ENCODE data around the gene PAFAH2.

The PAFAH2 gene

GRCh38 chr1:26029864-26030481, 32.1 kb upstream of the PAFAH2 start:
- DNase-seq: no peak

GRCh38 chr1:26029054-26029863, 31.4 kb upstream of the PAFAH2 start:
- DNase-seq: no peak

- DNase-seq: no peak
Measured at GRCh38 chr1:26028490-26028980, 30.7 kb upstream of the PAFAH2 start.

- no peak for DNase-seq
Measured at GRCh38 chr1:26027716-26028489, 30.0 kb upstream of the PAFAH2 start.

- DNase-seq: no peak
Measured at GRCh38 chr1:26025517-26025916, 27.7 kb upstream of the PAFAH2 start.

- no peak for DNase-seq
Measured at GRCh38 chr1:26025060-26025459, 27.2 kb upstream of the PAFAH2 start.

GRCh38 chr1:26023826-26024225, 26.0 kb upstream of the PAFAH2 start:
- no peak for DNase-seq

GRCh38 chr1:26023009-26023408, 25.1 kb upstream of the PAFAH2 start:
- no peak for DNase-seq

- no peak for DNase-seq
Measured at GRCh38 chr1:26022404-26022779, 24.5 kb upstream of the PAFAH2 start.

- no peak for DNase-seq
Measured at GRCh38 chr1:26021647-26022403, 24.0 kb upstream of the PAFAH2 start, which contains the start of gene EXTL1. Gene EXTL1 (plus strand): TSS chr1:26021775. CDS start chr1:26022647, 872 bp downstream.

GRCh38 chr1:26020941-26021646, 23.2 kb upstream of the PAFAH2 start:
- DNase-seq: no peak

- DNase-seq: no peak
Measured at GRCh38 chr1:26020330-26020768, 22.5 kb upstream of the PAFAH2 start.

- DNase-seq: no peak
Measured at GRCh38 chr1:26019641-26020315, 21.9 kb upstream of the PAFAH2 start.

- DNase-seq: no peak
Measured at GRCh38 chr1:26017606-26018005, 19.7 kb upstream of the PAFAH2 start.

GRCh38 chr1:26016953-26017545, 19.2 kb upstream of the PAFAH2 start:
- no peak for DNase-seq

- no peak for DNase-seq
Measured at GRCh38 chr1:26016258-26016952, 18.5 kb upstream of the PAFAH2 start.

- no peak for DNase-seq
Measured at GRCh38 chr1:26015358-26015757, 17.5 kb upstream of the PAFAH2 start.

GRCh38 chr1:26014179-26014578, 16.3 kb upstream of the PAFAH2 start:
- DNase-seq: no peak

GRCh38 chr1:26012864-26013263, 15.0 kb upstream of the PAFAH2 start:
- no peak for DNase-seq

- no peak for DNase-seq
Measured at GRCh38 chr1:26010825-26011224, 13.0 kb upstream of the PAFAH2 start.

Data from amniotic stem cell (primary cell).